ENCODE data around the gene HTR3A.
A peak's percentile ranks its signal among the peaks of the same experiment; 100 is the strongest.

HTR3A gene

GRCh38 chr11:114027391-114027790 is 52.5 kb downstream of the HTR3A start:
- Histone ChIP-seq H3K4me3 (ENCODE audit: low read depth, low read length) (peak overlapping the region; percentile 20), H3K4me1 (no peaks in the 10 kb centered on the region), H3K27me3 (no peaks in the 10 kb centered on the region; the same call in 1 of the 2 replicates), H3K9me3 (no peaks in the 10 kb centered on the region; the same call in 1 of the 2 replicates), H3K36me3 (no peaks in the 10 kb centered on the region)
- no peak for DNase-seq
- no peak for TF ChIP-seq CTCF (IDR thresholded peaks at IDR 0.05; ENCODE audit: low read depth, low read length)

- H3K4me3 ChIP-seq (ENCODE audit: low read depth, low read length) = peak overlapping the region; percentile 20
- peak; percentile 19; the same call in 1 of the 2 replicates for TF ChIP-seq CTCF (IDR thresholded peaks at IDR 0.05; ENCODE audit: low read depth, low read length)
- DNase-seq = no peak
- H3K4me1 ChIP-seq = no peaks in the 10 kb centered on the region
- H3K27me3 ChIP-seq = no peaks in the 10 kb centered on the region; the same call in 1 of the 2 replicates
- no peaks in the 10 kb centered on the region for H3K36me3 ChIP-seq
- no peaks in the 10 kb centered on the region; the same call in 1 of the 2 replicates for H3K9me3 ChIP-seq
Measured at GRCh38 chr11:114027926-114028325, 53.0 kb downstream of the HTR3A start.

GRCh38 chr11:114031246-114031966 is 56.5 kb downstream of the HTR3A start:
- no peak for DNase-seq
- Histone ChIP-seq H3K9me3 (no peaks in the 10 kb centered on the region; the same call in 1 of the 2 replicates), H3K27me3 (peaks cover 1% of the 10 kb centered on the region), H3K36me3 (no peaks in the 10 kb centered on the region), H3K4me3 (ENCODE audit: low read depth, low read length) (no peak overlapping the region), H3K4me1 (no peaks in the 10 kb centered on the region; the same call in 1 of the 2 replicates)
- TF ChIP-seq CTCF (IDR thresholded peaks at IDR 0.05; ENCODE audit: low read depth, low read length) = no peak

- DNase-seq = no peak
Measured at GRCh38 chr11:114031967-114032320, 57.0 kb downstream of the HTR3A start.

GRCh38 chr11:114033066-114033465 is 58.2 kb downstream of the HTR3A start:
- H3K4me1 ChIP-seq = no peaks in the 10 kb centered on the region; the same call in 1 of the 2 replicates
- DNase-seq = no peak
- peaks cover 9% of the 10 kb centered on the region for H3K27me3 ChIP-seq
- no peaks in the 10 kb centered on the region; the same call in 1 of the 2 replicates for H3K9me3 ChIP-seq
- no peak overlapping the region for H3K4me3 ChIP-seq (ENCODE audit: low read depth, low read length)
- no peak for TF ChIP-seq CTCF (IDR thresholded peaks at IDR 0.05; ENCODE audit: low read depth, low read length)
- no peaks in the 10 kb centered on the region for H3K36me3 ChIP-seq

More at GRCh38 chr11:114031967-114032320, 57.0 kb downstream of the HTR3A start:
- no peaks in the 10 kb centered on the region for H3K36me3 ChIP-seq
- no peak overlapping the region for H3K4me3 ChIP-seq (ENCODE audit: low read depth, low read length)
- no peak for TF ChIP-seq CTCF (IDR thresholded peaks at IDR 0.05; ENCODE audit: low read depth, low read length)
- H3K9me3 ChIP-seq = no peaks in the 10 kb centered on the region; the same call in 1 of the 2 replicates
- H3K4me1 ChIP-seq = no peaks in the 10 kb centered on the region; the same call in 1 of the 2 replicates
- H3K27me3 ChIP-seq = peaks cover 6% of the 10 kb centered on the region

- Histone ChIP-seq H3K36me3 (no peaks in the 10 kb centered on the region), H3K27me3 (peaks cover 9% of the 10 kb centered on the region; the same call in 1 of the 2 replicates), H3K9me3 (no peaks in the 10 kb centered on the region), H3K4me1 (no peaks in the 10 kb centered on the region; the same call in 1 of the 2 replicates), H3K4me3 (ENCODE audit: low read depth, low read length) (no peak overlapping the region)
- TF ChIP-seq CTCF (IDR thresholded peaks at IDR 0.05; ENCODE audit: low read depth, low read length) = no peak
- no peak for DNase-seq
Measured at GRCh38 chr11:114033572-114033971, 58.7 kb downstream of the HTR3A start.
